HEK293 (cell line): ENCODE data around the gene LST1.

Source experiments
- FEZF1 ChIP-seq: fragments of 450-650 bp; formaldehyde crosslinking; IDR thresholded peaks from 2 replicates; pipeline ENCODE4 v1.5.1; 2016; ENCODE audit warnings: missing biosample characterization, missing genetic modification characterization
- GLI4 ChIP-seq: fragments of 450-650 bp; formaldehyde crosslinking; IDR thresholded peaks from 2 replicates; pipeline ENCODE4 v1.5.1; 2016; ENCODE audit warnings: missing biosample characterization, missing genetic modification characterization
- ZBTB21 ChIP-seq: fragments of 450-650 bp; formaldehyde crosslinking; IDR thresholded peaks from 2 replicates; pipeline ENCODE4 v1.5.1; 2017; ENCODE audit warnings: missing biosample characterization, missing genetic modification characterization
- ZBTB8A ChIP-seq: fragments of 450-650 bp; formaldehyde crosslinking; IDR thresholded peaks from 2 replicates; pipeline ENCODE4 v1.5.1; 2016; ENCODE audit warnings: missing biosample characterization, missing genetic modification characterization
- ZNF132 ChIP-seq: fragments of 450-650 bp; formaldehyde crosslinking; IDR thresholded peaks from 2 replicates; pipeline ENCODE4 v1.5.1; 2017; ENCODE audit warnings: missing biosample characterization, missing genetic modification characterization, borderline replicate concordance
- ZNF169 ChIP-seq: fragments of 450-650 bp; formaldehyde crosslinking; IDR thresholded peaks from 2 replicates; pipeline ENCODE4 v1.5.1; 2016; ENCODE audit warnings: missing biosample characterization, missing genetic modification characterization
- ZNF19 ChIP-seq: fragments of 450-650 bp; formaldehyde crosslinking; IDR thresholded peaks from 2 replicates; pipeline ENCODE4; 2016; ENCODE audit warnings: missing biosample characterization, missing genetic modification characterization, low read depth
- ZNF248 ChIP-seq: fragments of 450-650 bp; formaldehyde crosslinking; IDR thresholded peaks from 2 replicates; pipeline ENCODE4 v1.5.1; 2017; ENCODE audit warnings: missing biosample characterization, missing genetic modification characterization
- ZNF404 ChIP-seq: fragments of 450-650 bp; formaldehyde crosslinking; IDR thresholded peaks from 2 replicates; pipeline ENCODE4 v1.5.1; 2017; ENCODE audit warnings: missing biosample characterization, missing genetic modification characterization
- ZNF558 ChIP-seq: fragments of 450-650 bp; formaldehyde crosslinking; IDR thresholded peaks from 2 replicates; pipeline ENCODE4 v1.5.1; 2016; ENCODE audit warnings: missing biosample characterization, missing genetic modification characterization
- ZNF624 ChIP-seq: fragments of 450-650 bp; formaldehyde crosslinking; IDR thresholded peaks from 2 replicates; pipeline ENCODE4 v1.5.1; 2017; ENCODE audit warnings: missing biosample characterization, missing genetic modification characterization
- ZNF658 ChIP-seq: fragments of 450-650 bp; formaldehyde crosslinking; IDR thresholded peaks from 2 replicates; pipeline ENCODE4; 2016; ENCODE audit warnings: missing biosample characterization, missing genetic modification characterization
- ZNF76 ChIP-seq: fragments of 450-650 bp; formaldehyde crosslinking; IDR thresholded peaks from 2 replicates; pipeline ENCODE4; 2016; ENCODE audit warnings: low read depth, missing biosample characterization, missing genetic modification characterization, borderline replicate concordance
- ZNF776 ChIP-seq: fragments of 450-650 bp; formaldehyde crosslinking; IDR thresholded peaks from 2 replicates; pipeline ENCODE4 v1.5.0; 2017; ENCODE audit warnings: missing biosample characterization, missing genetic modification characterization, borderline replicate concordance
- ZNF785 ChIP-seq: fragments of 450-650 bp; formaldehyde crosslinking; IDR thresholded peaks from 2 replicates; pipeline ENCODE4 v1.5.1; 2016; ENCODE audit warnings: missing biosample characterization, missing genetic modification characterization
- ZSCAN23 ChIP-seq: fragments of 450-650 bp; formaldehyde crosslinking; IDR thresholded peaks from 2 replicates; pipeline ENCODE4 v1.5.1; 2016; ENCODE audit warnings: missing biosample characterization, missing genetic modification characterization
- TF ChIP-seq, protein P1 (sequence below): fragments of 450-650 bp; formaldehyde crosslinking; IDR thresholded peaks from 2 replicates; pipeline ENCODE4 v1.5.1; 2016; ENCODE audit warnings: missing biosample characterization, missing genetic modification characterization
- TF ChIP-seq, protein P2 (sequence below): fragments of 450-650 bp; formaldehyde crosslinking; IDR thresholded peaks from 2 replicates; pipeline ENCODE4 v1.5.1; 2016; ENCODE audit warnings: missing biosample characterization, missing genetic modification characterization
- TF ChIP-seq, protein P3 (sequence below): fragments of 450-650 bp; formaldehyde crosslinking; IDR thresholded peaks from 2 replicates; pipeline ENCODE4 v1.5.1; 2016; ENCODE audit warnings: missing biosample characterization, missing genetic modification characterization
- TF ChIP-seq, protein P4 (sequence below): fragments of 450-650 bp; formaldehyde crosslinking; IDR thresholded peaks from 2 replicates; pipeline ENCODE4 v1.5.1; 2016; ENCODE audit warnings: missing biosample characterization, missing genetic modification characterization, low read depth
- TF ChIP-seq, protein P5 (sequence below): fragments of 450-650 bp; formaldehyde crosslinking; IDR thresholded peaks from 2 replicates; pipeline ENCODE4 v1.5.1; 2016; ENCODE audit warnings: missing biosample characterization, missing genetic modification characterization
- TF ChIP-seq, protein P6 (sequence below): fragments of 450-650 bp; formaldehyde crosslinking; conservative IDR thresholded peaks from 2 replicates; pipeline ENCODE4 v1.5.1; 2016; ENCODE audit warnings: low read depth, missing biosample characterization, missing genetic modification characterization
- TF ChIP-seq, protein P7 (sequence below): fragments of 450-650 bp; formaldehyde crosslinking; IDR thresholded peaks from 2 replicates; pipeline ENCODE4 v1.5.1; 2016; ENCODE audit warnings: missing biosample characterization, missing genetic modification characterization, borderline replicate concordance

Gene LST1

DNA sequence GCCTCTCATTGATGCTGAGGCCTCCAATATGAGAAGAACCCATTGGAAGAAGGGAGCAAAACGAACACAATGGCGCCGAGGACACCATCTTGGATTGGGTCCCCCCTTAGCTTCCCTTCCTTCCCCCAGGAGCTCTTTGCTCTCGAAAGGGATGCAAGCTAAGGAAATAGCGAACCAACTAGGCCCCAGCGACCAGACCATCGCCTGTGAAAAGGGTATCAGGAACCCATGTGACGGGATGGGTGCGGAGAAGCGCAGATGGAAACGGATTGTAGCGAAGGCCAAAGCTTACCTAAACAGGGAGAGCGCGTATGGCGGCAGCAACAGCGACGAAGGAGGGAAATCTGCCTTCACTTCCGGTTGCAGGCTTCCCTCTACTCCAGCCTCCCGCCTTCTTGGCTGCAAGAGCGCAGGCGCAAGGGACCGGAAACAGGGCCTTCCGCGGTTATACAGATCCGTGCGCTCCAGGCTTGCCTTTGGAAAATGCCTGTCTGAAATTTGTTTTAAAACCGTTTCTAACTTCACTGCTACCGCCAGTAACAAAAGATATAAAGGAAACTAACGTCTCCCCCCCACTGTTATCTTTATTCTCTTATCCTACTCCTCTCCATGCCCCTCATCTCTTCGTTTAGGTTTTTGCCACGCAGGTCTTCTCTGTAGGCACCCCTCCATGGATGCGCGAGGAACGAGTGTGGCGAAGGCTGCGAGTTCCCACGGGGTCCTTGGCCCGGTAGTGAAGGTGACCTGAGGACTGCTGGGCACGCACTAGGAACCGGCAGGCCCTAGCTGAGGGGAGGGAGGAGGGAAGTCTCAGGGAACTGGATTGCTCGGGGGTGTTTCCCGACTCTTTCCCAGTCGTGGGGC is 44.2 kb upstream of the LST1 start, which contains the start of gene DDX39B (continued):
- TF ChIP-seq, protein P1, sequence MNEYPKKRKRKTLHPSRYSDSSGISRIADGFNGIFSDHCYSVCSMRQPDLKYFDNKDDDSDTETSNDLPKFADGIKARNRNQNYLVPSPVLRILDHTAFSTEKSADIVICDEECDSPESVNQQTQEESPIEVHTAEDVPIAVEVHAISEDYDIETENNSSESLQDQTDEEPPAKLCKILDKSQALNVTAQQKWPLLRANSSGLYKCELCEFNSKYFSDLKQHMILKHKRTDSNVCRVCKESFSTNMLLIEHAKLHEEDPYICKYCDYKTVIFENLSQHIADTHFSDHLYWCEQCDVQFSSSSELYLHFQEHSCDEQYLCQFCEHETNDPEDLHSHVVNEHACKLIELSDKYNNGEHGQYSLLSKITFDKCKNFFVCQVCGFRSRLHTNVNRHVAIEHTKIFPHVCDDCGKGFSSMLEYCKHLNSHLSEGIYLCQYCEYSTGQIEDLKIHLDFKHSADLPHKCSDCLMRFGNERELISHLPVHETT (tag by site-specific recombination), result peak; percentile 85
- peak; percentile 87 for TF ChIP-seq ZNF76 (tag by site-specific recombination)
- TF ChIP-seq, protein P2, sequence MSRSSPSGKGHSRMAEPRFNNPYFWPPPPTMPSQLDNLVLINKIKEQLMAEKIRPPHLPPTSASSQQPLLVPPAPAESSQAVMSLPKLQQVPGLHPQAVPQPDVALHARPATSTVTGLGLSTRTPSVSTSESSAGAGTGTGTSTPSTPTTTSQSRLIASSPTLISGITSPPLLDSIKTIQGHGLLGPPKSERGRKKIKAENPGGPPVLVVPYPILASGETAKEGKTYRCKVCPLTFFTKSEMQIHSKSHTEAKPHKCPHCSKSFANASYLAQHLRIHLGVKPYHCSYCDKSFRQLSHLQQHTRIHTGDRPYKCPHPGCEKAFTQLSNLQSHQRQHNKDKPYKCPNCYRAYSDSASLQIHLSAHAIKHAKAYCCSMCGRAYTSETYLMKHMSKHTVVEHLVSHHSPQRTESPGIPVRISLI (tag by site-specific recombination), result no peak
- no peak for TF ChIP-seq ZNF19
- TF ChIP-seq ZNF658 (tag by site-specific recombination), result no peak
- TF ChIP-seq, protein P3, sequence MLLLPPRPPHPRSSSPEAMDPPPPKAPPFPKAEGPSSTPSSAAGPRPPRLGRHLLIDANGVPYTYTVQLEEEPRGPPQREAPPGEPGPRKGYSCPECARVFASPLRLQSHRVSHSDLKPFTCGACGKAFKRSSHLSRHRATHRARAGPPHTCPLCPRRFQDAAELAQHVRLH (tag by site-specific recombination), result peak; percentile 99
- TF ChIP-seq ZNF558 (tag by site-specific recombination), result peak; percentile 42
- peak; percentile 76 for TF ChIP-seq ZBTB21 (tag by site-specific recombination)
- TF ChIP-seq ZSCAN23 (tag by site-specific recombination), result 0 out of 2 replicates have a peak, but pooled peaks have one; percentile 65
- TF ChIP-seq ZNF776 (tag by site-specific recombination), result no peak
- TF ChIP-seq ZBTB8A (tag by site-specific recombination), result peak; percentile 54; the same call in 1 of the 2 replicates
- TF ChIP-seq ZNF785 (tag by site-specific recombination), result peak; percentile 47; the same call in 1 of the 2 replicates
- TF ChIP-seq, protein P4, sequence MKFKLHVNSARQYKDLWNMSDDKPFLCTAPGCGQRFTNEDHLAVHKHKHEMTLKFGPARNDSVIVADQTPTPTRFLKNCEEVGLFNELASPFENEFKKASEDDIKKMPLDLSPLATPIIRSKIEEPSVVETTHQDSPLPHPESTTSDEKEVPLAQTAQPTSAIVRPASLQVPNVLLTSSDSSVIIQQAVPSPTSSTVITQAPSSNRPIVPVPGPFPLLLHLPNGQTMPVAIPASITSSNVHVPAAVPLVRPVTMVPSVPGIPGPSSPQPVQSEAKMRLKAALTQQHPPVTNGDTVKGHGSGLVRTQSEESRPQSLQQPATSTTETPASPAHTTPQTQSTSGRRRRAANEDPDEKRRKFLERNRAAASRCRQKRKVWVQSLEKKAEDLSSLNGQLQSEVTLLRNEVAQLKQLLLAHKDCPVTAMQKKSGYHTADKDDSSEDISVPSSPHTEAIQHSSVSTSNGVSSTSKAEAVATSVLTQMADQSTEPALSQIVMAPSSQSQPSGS, result no peak
- no peak for TF ChIP-seq ZNF248 (tag by site-specific recombination)
- TF ChIP-seq, protein P5, sequence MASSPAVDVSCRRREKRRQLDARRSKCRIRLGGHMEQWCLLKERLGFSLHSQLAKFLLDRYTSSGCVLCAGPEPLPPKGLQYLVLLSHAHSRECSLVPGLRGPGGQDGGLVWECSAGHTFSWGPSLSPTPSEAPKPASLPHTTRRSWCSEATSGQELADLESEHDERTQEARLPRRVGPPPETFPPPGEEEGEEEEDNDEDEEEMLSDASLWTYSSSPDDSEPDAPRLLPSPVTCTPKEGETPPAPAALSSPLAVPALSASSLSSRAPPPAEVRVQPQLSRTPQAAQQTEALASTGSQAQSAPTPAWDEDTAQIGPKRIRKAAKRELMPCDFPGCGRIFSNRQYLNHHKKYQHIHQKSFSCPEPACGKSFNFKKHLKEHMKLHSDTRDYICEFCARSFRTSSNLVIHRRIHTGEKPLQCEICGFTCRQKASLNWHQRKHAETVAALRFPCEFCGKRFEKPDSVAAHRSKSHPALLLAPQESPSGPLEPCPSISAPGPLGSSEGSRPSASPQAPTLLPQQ (tag by site-specific recombination), result no peak; the same call in 1 of the 2 replicates
- TF ChIP-seq ZNF404 (tag by site-specific recombination), result no peak
- TF ChIP-seq, protein P6, sequence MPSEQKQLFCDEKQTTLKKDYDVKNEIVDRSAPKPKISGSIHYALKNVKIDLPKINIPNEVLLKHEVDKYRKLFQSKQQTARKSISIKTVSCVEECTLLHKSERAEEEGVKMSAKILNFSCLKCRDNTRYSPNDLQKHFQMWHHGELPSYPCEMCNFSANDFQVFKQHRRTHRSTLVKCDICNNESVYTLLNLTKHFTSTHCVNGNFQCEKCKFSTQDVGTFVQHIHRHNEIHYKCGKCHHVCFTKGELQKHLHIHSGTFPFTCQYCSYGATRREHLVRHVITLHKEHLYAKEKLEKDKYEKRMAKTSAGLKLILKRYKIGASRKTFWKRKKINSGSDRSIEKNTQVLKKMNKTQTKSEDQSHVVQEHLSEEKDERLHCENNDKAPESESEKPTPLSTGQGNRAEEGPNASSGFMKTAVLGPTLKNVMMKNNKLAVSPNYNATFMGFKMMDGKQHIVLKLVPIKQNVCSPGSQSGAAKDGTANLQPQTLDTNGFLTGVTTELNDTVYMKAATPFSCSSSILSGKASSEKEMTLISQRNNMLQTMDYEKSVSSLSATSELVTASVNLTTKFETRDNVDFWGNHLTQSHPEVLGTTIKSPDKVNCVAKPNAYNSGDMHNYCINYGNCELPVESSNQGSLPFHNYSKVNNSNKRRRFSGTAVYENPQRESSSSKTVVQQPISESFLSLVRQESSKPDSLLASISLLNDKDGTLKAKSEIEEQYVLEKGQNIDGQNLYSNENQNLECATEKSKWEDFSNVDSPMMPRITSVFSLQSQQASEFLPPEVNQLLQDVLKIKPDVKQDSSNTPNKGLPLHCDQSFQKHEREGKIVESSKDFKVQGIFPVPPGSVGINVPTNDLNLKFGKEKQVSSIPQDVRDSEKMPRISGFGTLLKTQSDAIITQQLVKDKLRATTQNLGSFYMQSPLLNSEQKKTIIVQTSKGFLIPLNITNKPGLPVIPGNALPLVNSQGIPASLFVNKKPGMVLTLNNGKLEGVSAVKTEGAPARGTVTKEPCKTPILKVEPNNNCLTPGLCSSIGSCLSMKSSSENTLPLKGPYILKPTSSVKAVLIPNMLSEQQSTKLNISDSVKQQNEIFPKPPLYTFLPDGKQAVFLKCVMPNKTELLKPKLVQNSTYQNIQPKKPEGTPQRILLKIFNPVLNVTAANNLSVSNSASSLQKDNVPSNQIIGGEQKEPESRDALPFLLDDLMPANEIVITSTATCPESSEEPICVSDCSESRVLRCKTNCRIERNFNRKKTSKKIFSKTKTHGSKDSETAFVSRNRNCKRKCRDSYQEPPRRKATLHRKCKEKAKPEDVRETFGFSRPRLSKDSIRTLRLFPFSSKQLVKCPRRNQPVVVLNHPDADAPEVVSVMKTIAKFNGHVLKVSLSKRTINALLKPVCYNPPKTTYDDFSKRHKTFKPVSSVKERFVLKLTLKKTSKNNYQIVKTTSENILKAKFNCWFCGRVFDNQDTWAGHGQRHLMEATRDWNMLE (tag by site-specific recombination), result peak; percentile 88
- TF ChIP-seq, protein P7, sequence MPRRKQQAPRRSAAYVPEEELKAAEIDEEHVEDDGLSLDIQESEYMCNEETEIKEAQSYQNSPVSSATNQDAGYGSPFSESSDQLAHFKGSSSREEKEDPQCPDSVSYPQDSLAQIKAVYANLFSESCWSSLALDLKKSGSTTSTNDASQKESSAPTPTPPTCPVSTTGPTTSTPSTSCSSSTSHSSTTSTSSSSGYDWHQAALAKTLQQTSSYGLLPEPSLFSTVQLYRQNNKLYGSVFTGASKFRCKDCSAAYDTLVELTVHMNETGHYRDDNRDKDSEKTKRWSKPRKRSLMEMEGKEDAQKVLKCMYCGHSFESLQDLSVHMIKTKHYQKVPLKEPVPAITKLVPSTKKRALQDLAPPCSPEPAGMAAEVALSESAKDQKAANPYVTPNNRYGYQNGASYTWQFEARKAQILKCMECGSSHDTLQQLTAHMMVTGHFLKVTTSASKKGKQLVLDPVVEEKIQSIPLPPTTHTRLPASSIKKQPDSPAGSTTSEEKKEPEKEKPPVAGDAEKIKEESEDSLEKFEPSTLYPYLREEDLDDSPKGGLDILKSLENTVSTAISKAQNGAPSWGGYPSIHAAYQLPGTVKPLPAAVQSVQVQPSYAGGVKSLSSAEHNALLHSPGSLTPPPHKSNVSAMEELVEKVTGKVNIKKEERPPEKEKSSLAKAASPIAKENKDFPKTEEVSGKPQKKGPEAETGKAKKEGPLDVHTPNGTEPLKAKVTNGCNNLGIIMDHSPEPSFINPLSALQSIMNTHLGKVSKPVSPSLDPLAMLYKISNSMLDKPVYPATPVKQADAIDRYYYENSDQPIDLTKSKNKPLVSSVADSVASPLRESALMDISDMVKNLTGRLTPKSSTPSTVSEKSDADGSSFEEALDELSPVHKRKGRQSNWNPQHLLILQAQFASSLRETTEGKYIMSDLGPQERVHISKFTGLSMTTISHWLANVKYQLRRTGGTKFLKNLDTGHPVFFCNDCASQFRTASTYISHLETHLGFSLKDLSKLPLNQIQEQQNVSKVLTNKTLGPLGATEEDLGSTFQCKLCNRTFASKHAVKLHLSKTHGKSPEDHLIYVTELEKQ (tag by site-specific recombination), result no peak
- TF ChIP-seq GLI4 (tag by site-specific recombination), result peak; percentile 96
- peak; percentile 48; the same call in 1 of the 2 replicates for TF ChIP-seq ZNF624 (tag by site-specific recombination)
- peak; percentile 63 for TF ChIP-seq FEZF1 (tag by site-specific recombination)
- no peak for TF ChIP-seq ZNF132
- TF ChIP-seq ZNF169 (tag by site-specific recombination), result no peak
